ENCODE measurements around the gene RCC2.

GRCh38 chr1:17392199-17392740, 47.2 kb downstream of the RCC2 start:
- TF ChIP-seq, protein P1, sequence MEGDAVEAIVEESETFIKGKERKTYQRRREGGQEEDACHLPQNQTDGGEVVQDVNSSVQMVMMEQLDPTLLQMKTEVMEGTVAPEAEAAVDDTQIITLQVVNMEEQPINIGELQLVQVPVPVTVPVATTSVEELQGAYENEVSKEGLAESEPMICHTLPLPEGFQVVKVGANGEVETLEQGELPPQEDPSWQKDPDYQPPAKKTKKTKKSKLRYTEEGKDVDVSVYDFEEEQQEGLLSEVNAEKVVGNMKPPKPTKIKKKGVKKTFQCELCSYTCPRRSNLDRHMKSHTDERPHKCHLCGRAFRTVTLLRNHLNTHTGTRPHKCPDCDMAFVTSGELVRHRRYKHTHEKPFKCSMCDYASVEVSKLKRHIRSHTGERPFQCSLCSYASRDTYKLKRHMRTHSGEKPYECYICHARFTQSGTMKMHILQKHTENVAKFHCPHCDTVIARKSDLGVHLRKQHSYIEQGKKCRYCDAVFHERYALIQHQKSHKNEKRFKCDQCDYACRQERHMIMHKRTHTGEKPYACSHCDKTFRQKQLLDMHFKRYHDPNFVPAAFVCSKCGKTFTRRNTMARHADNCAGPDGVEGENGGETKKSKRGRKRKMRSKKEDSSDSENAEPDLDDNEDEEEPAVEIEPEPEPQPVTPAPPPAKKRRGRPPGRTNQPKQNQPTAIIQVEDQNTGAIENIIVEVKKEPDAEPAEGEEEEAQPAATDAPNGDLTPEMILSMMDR (optimal IDR thresholded peaks at IDR 0.05 in 1 of 3, IDR thresholded peaks at IDR 0.05 in 1 of 3, conservative IDR thresholded peaks at IDR 0.05 in 1 of 3; ENCODE audit: extremely low read depth in 1 of 3, insufficient read depth in 2 of 3, low read length in 3 of 3) = no peak
- TF ChIP-seq EZH2 (IDR thresholded peaks at IDR 0.05; ENCODE audit: low read length) = no peak

Measured in keratinocyte (primary cell).